ENCODE data around the gene GLCCI1.
"Not testable (repeated sequence)": the region's sequence is repeated elsewhere in the genome, so short reads cannot be mapped to it uniquely, and the experiment has no call there.

DNA sequence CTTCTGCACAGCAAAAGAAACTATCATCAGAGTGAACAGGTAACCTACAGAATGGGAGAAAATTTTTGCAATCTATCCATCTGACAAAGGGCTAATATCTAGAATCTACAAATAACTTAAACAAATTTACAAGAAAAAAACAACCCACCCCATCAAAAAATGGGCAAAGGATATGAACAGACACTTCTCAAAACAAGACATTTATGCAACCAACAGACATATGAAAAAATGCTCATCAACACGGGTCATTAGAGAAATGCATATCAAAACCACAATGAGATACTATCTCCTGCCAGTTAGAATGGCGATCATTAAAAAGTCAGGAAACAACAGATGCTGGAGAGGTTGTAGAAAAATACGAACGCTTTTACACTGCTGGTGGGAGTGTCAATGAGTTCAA lies 132.7 kb downstream of the GLCCI1 start:
- TF ChIP-seq, protein P1, sequence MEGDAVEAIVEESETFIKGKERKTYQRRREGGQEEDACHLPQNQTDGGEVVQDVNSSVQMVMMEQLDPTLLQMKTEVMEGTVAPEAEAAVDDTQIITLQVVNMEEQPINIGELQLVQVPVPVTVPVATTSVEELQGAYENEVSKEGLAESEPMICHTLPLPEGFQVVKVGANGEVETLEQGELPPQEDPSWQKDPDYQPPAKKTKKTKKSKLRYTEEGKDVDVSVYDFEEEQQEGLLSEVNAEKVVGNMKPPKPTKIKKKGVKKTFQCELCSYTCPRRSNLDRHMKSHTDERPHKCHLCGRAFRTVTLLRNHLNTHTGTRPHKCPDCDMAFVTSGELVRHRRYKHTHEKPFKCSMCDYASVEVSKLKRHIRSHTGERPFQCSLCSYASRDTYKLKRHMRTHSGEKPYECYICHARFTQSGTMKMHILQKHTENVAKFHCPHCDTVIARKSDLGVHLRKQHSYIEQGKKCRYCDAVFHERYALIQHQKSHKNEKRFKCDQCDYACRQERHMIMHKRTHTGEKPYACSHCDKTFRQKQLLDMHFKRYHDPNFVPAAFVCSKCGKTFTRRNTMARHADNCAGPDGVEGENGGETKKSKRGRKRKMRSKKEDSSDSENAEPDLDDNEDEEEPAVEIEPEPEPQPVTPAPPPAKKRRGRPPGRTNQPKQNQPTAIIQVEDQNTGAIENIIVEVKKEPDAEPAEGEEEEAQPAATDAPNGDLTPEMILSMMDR (IDR thresholded peaks at IDR 0.05) = not testable (repeated sequence)
- TF ChIP-seq POLR2AphosphoS5 (IDR thresholded peaks at IDR 0.05) = not testable (repeated sequence)
